Activated CD4-positive, alpha-beta memory T cell treated with anti-CD3 and anti-CD28 coated beads for 36 hours (primary cell): ENCODE results near the gene AMPD2. TPM values are rescaled to one million over a fixed set of nuclear protein-coding genes. Genes with fewer than 3 reads are reported as not detected.
"Not testable (repeated sequence)": the region's sequence is repeated elsewhere in the genome, so short reads cannot be mapped to it uniquely, and the experiment has no call there.

Experiments
- CTCF ChIA-PET: fragments of 350-600 bp; sonication (Branson Sonifier 250); formaldehyde crosslinking; loops from one replicate; lab custom pipeline; 2021; ENCODE audit warnings: antibody characterized with exemption, inconsistent platforms; lab: Charles Lee
- POLR2A ChIA-PET: fragments of 350-600 bp; sonication (Branson Sonifier 250); formaldehyde crosslinking; loops from one replicate; lab custom pipeline; 2021; ENCODE audit warnings: antibody characterized with exemption; lab: Charles Lee
- DNase-seq: peaks from one replicate; pipeline ENCODE4 v3.0.0-alpha.2; 2020
- H3K27ac Mint-ChIP-seq: one replicate; pipeline ENCODE4 v1.8.0; 2021; ENCODE audit warnings: mixed read lengths
- H3K27me3 Mint-ChIP-seq: one replicate; pipeline ENCODE4 v1.8.0; 2021; ENCODE audit warnings: mixed read lengths
- H3K36me3 Mint-ChIP-seq: one replicate; pipeline ENCODE4 v1.8.0; 2021; ENCODE audit warnings: mixed read lengths
- H3K4me1 Mint-ChIP-seq: one replicate; pipeline ENCODE4 v1.8.0; 2021; ENCODE audit warnings: low read depth, mixed read lengths
- H3K4me3 Mint-ChIP-seq: one replicate; pipeline ENCODE4 v1.8.0; 2021; ENCODE audit warnings: mild to moderate bottlenecking, mixed read lengths
- H3K9me3 Mint-ChIP-seq: one replicate; pipeline ENCODE4 v1.8.0; 2021; ENCODE audit warnings: mixed read lengths
- intact Hi-C: fragments of 100-400 bp; cut with micrococcal nuclease; formaldehyde crosslinking; loops from one replicate; pipeline ENCODE4 v1.15.1; 2023
- total RNA-seq, 2 experiments: library from RNA; stranded (reverse); gene quantifications; one replicate each; pipeline ENCODE4 v1.2.3, GENCODE V29; 2021

The AMPD2 gene
- total RNA-seq, 2 experiments from 2014 or later: 79.1 to 93.3 TPM

- POLR2A ChIA-PET: no interaction called here
- Mint-ChIP-seq H3K9me3 (no peaks in the 10 kb centered on the region), H3K4me1 (peaks cover 13% of the 10 kb centered on the region), H3K27me3 (no peaks in the 10 kb centered on the region), H3K4me3 (peak overlapping the region; percentile 64), H3K27ac (no peak overlapping the region), H3K36me3 (no peaks in the 10 kb centered on the region)
- no peak for DNase-seq
- intact Hi-C loops: no loop called here
- CTCF ChIA-PET: interaction anchor here (3.5 kb wide), 1 partner anchor 28 kb away, joined by 16 read pairs; no protein-coding TSS in a partner anchor
These were observed 48.6 kb downstream of the AMPD2 start for GRCh38 chr1:109668123-109668775.

- CTCF ChIA-PET: interaction anchor here (1.3 to 3.5 kb wide), 2 partner anchors 30 to 316 kb away, joined by 5 to 16 read pairs; partner anchors contain the start of gene AHCYL1
- POLR2A ChIA-PET: no interaction called here
- Mint-ChIP-seq H3K27ac (no peak overlapping the region), H3K4me3 (no peak overlapping the region), H3K36me3 (no peaks in the 10 kb centered on the region), H3K9me3 (no peaks in the 10 kb centered on the region), H3K27me3 (no peaks in the 10 kb centered on the region), H3K4me1 (peaks cover 13% of the 10 kb centered on the region)
- intact Hi-C loops: no loop called here
- DNase-seq: peak; percentile 29
These were observed 49.8 kb downstream of the AMPD2 start for GRCh38 chr1:109669246-109669948.

- DNase-seq, intact Hi-C loops, H3K4me3 Mint-ChIP-seq, H3K36me3 Mint-ChIP-seq, POLR2A ChIA-PET, H3K27ac Mint-ChIP-seq, H3K9me3 Mint-ChIP-seq, H3K27me3 Mint-ChIP-seq: not testable (repeated sequence)
- H3K4me1 Mint-ChIP-seq: peaks cover 13% of the 10 kb centered on the region
- CTCF ChIA-PET: interaction anchor here (1.3 to 3.5 kb wide), 3 partner anchors 27 to 315 kb away, joined by 3 to 16 read pairs (median 5); partner anchors contain the start of gene AHCYL1
These were observed 50.3 kb downstream of the AMPD2 start for GRCh38 chr1:109669949-109670302.

- H3K4me3 Mint-ChIP-seq: no peak overlapping the region
- ChIA-PET POLR2A (no interaction called here), CTCF (interaction anchor here (1.1 to 3.5 kb wide), 3 partner anchors 28 to 314 kb away, joined by 3 to 16 read pairs (median 4); partner anchors contain the start of gene AHCYL1)
- H3K9me3 Mint-ChIP-seq: no peaks in the 10 kb centered on the region
- H3K27me3 Mint-ChIP-seq: no peaks in the 10 kb centered on the region
- H3K36me3 Mint-ChIP-seq: no peaks in the 10 kb centered on the region
- intact Hi-C loops: no loop called here
- H3K27ac Mint-ChIP-seq: no peak overlapping the region
- H3K4me1 Mint-ChIP-seq: peaks cover 13% of the 10 kb centered on the region
- no peak for DNase-seq
These were observed 51.4 kb downstream of the AMPD2 start for GRCh38 chr1:109671067-109671466.

GRCh38 chr1:109673861-109674260 lies 54.2 kb downstream of the AMPD2 start:
- H3K9me3 Mint-ChIP-seq, CTCF ChIA-PET, intact Hi-C loops, H3K27me3 Mint-ChIP-seq, H3K27ac Mint-ChIP-seq, H3K36me3 Mint-ChIP-seq, H3K4me3 Mint-ChIP-seq, H3K4me1 Mint-ChIP-seq, POLR2A ChIA-PET, DNase-seq: not testable (repeated sequence)

GRCh38 chr1:109676683-109677381 lies 57.2 kb downstream of the AMPD2 start:
- H3K27ac Mint-ChIP-seq, H3K4me3 Mint-ChIP-seq, H3K36me3 Mint-ChIP-seq, DNase-seq, CTCF ChIA-PET, POLR2A ChIA-PET, intact Hi-C loops, H3K9me3 Mint-ChIP-seq, H3K4me1 Mint-ChIP-seq, H3K27me3 Mint-ChIP-seq: not testable (repeated sequence)

- ChIA-PET POLR2A (no interaction called here), CTCF (no interaction called here)
- intact Hi-C loops: no loop called here
- Mint-ChIP-seq H3K36me3 (no peaks in the 10 kb centered on the region), H3K27me3 (no peaks in the 10 kb centered on the region), H3K9me3 (no peaks in the 10 kb centered on the region), H3K4me1 (no peaks in the 10 kb centered on the region), H3K27ac (no peak overlapping the region), H3K4me3 (no peak overlapping the region)
- no peak for DNase-seq
These were observed 57.8 kb downstream of the AMPD2 start for GRCh38 chr1:109677459-109677858.

GRCh38 chr1:109678637-109679036 lies 59.0 kb downstream of the AMPD2 start:
- POLR2A ChIA-PET, DNase-seq, H3K27ac Mint-ChIP-seq, H3K4me3 Mint-ChIP-seq, H3K4me1 Mint-ChIP-seq, H3K36me3 Mint-ChIP-seq, intact Hi-C loops, H3K27me3 Mint-ChIP-seq, CTCF ChIA-PET, H3K9me3 Mint-ChIP-seq: not testable (repeated sequence)

Other genes with a start within 250 kb of the AMPD2 start
- under 1 TPM; 0.31 to 0.51 TPM for gene SORT1, start 221.9 kb upstream of the AMPD2 start, total RNA-seq
- gene PSMA5, start 193.4 kb upstream of the AMPD2 start, total RNA-seq: 100 to 1,000 TPM; 217 to 218 TPM
- not detected for gene SYPL2, start 153.3 kb upstream of the AMPD2 start, total RNA-seq
- 10 to 100 TPM; 10.7 to 11.1 TPM for gene ATXN7L2, start 135.9 kb upstream of the AMPD2 start, total RNA-seq
- 1 to 10 TPM; 6.6 to 8.7 TPM for gene CYB561D1, start 125.7 kb upstream of the AMPD2 start, total RNA-seq
- gene AMIGO1, start 110.1 kb upstream of the AMPD2 start, total RNA-seq: 1 to 10 TPM; 1.8 to 2.2 TPM
- under 1 TPM in 1 of 2 experiments, not detected in 1; 0.15 TPM for gene GPR61, start 80.0 kb upstream of the AMPD2 start, total RNA-seq
- 1 to 10 TPM; 9.2 to 9.9 TPM for gene GNAI3, start 71.2 kb upstream of the AMPD2 start, total RNA-seq
- under 1 TPM; 0.29 to 0.31 TPM for gene GNAT2, start 221 bp upstream of the AMPD2 start, total RNA-seq
- gene GSTM4, start 36.3 kb downstream of the AMPD2 start, total RNA-seq: 10 to 100 TPM in 1 of 2 experiments, 1 to 10 TPM in 1; 8.2 to 12.0 TPM
- 10 to 100 TPM in 1 of 2 experiments, 1 to 10 TPM in 1; 8.2 to 11.9 TPM for gene GSTM2, start 48.2 kb downstream of the AMPD2 start, total RNA-seq
- under 1 TPM in 1 of 2 experiments, not detected in 1; 0.22 TPM for gene GSTM1, start 68.0 kb downstream of the AMPD2 start, total RNA-seq
- not detected for gene GSTM5, start 92.4 kb downstream of the AMPD2 start, total RNA-seq
- 1 to 10 TPM; 1.6 to 2.1 TPM for gene GSTM3, start 121.2 kb downstream of the AMPD2 start, total RNA-seq
- gene EPS8L3, start 144.1 kb downstream of the AMPD2 start, total RNA-seq: not detected